Hematopoietic multipotent progenitor cell treated with erythropoietin and hydrocortisone succinate and interleukin-3 and kit ligand, for 4 days (in vitro differentiated cells): ENCODE measurements around the gene EGR1.
"Not testable (repeated sequence)": the region's sequence is repeated elsewhere in the genome, so short reads cannot be mapped to it uniquely, and the experiment has no call there.

Source experiments
- DNase-seq: peaks from one replicate; pipeline ENCODE4 v3.0.0-alpha.2; 2015

Gene EGR1

GRCh38 chr5:138470322-138471051 is 5.2 kb downstream of the EGR1 start:
- no peak for DNase-seq

- DNase-seq: no peak
These were observed 5.7 kb downstream of the EGR1 start for GRCh38 chr5:138471052-138471361.

GRCh38 chr5:138472353-138472752 is 7.1 kb downstream of the EGR1 start:
- DNase-seq: no peak

- DNase-seq: not testable (repeated sequence)
These were observed 7.9 kb downstream of the EGR1 start for GRCh38 chr5:138473151-138473550.

- no peak for DNase-seq
These were observed 11.6 kb downstream of the EGR1 start for GRCh38 chr5:138476918-138477317.

GRCh38 chr5:138482638-138483037 is 17.4 kb downstream of the EGR1 start:
- no peak for DNase-seq

- DNase-seq: peak; percentile 85
These were observed 23.2 kb downstream of the EGR1 start for GRCh38 chr5:138488481-138488945.

GRCh38 chr5:138489683-138490061 is 24.4 kb downstream of the EGR1 start:
- DNase-seq: no peak

GRCh38 chr5:138490648-138491283 is 25.5 kb downstream of the EGR1 start:
- no peak for DNase-seq

GRCh38 chr5:138491284-138491648 is 26.0 kb downstream of the EGR1 start:
- no peak for DNase-seq

GRCh38 chr5:138491669-138492559 is 26.6 kb downstream of the EGR1 start:
- DNase-seq: peak; percentile 95

- DNase-seq: no peak
These were observed 27.3 kb downstream of the EGR1 start for GRCh38 chr5:138492560-138493045.

- DNase-seq: no peak
These were observed 30.1 kb downstream of the EGR1 start for GRCh38 chr5:138495351-138495750.

- no peak for DNase-seq
These were observed 33.1 kb downstream of the EGR1 start for GRCh38 chr5:138498376-138498775.

- no peak for DNase-seq
These were observed 36.8 kb downstream of the EGR1 start for GRCh38 chr5:138502121-138502520.

- DNase-seq: no peak
These were observed 37.2 kb downstream of the EGR1 start for GRCh38 chr5:138502521-138502920.

- peak; percentile 84 for DNase-seq
These were observed 38.4 kb downstream of the EGR1 start for GRCh38 chr5:138503487-138504270.

GRCh38 chr5:138504799-138505198 is 39.5 kb downstream of the EGR1 start:
- no peak for DNase-seq

GRCh38 chr5:138506370-138507306 is 41.4 kb downstream of the EGR1 start:
- DNase-seq: no peak

GRCh38 chr5:138507485-138507884 is 42.2 kb downstream of the EGR1 start:
- not testable (repeated sequence) for DNase-seq

- no peak for DNase-seq
These were observed 43.7 kb downstream of the EGR1 start for GRCh38 chr5:138508958-138509357.

- no peak for DNase-seq
These were observed 48.7 kb downstream of the EGR1 start for GRCh38 chr5:138514021-138514420.
